Endothelial cell of umbilical vein (primary cell): ENCODE results near the gene R3HDM2. TPM values are rescaled to one million over a fixed set of nuclear protein-coding genes. Genes with fewer than 3 reads are reported as not detected.

Experiments
- BruUV-seq: library from RNA; stranded (reverse); fragments of 400-500 nt; replicated peaks from 2 replicates; lab custom pipeline; 2021; lab: Mats Ljungman, UMichigan
- CTCF ChIA-PET: fragments of 300-600, 350-600 bp; sonication (Branson Sonifier 250); formaldehyde crosslinking; loops from one replicate; lab custom pipeline; 2021; ENCODE audit warnings: antibody characterized with exemption, inconsistent platforms; lab: Charles Lee
- POLR2A ChIA-PET: fragments of 300-600, 350-600 bp; sonication (Branson Sonifier 250); formaldehyde crosslinking; loops from one replicate; lab custom pipeline; 2021; ENCODE audit warnings: antibody characterized with exemption, inconsistent platforms; lab: Charles Lee
- DNase-seq: peaks from one replicate; pipeline ENCODE4 v3.0.0-alpha.2; 2011; ENCODE audit warnings: low read depth, low spot score
- FAIRE-seq: peaks from 2 replicates; lab custom pipeline; 2011; peaks lifted over from hg19 to GRCh38; lab: Jason Lieb, UNC
- H2AFZ ChIP-seq: 2 replicates; pipeline ENCODE4 v1.6.0; 2012; ENCODE audit warnings: low read depth, low read length, control low read depth, inconsistent platforms
- H3K27ac ChIP-seq: 2 replicates; pipeline ENCODE4 v1.5.1; 2011; ENCODE audit warnings: low read depth, mild to moderate bottlenecking, control low read depth, low read length, moderate library complexity; ENCODE audit not compliant: insufficient read depth
- H3K27me3 ChIP-seq, 2 experiments: 2 replicates each; pipeline versions ENCODE4 v1.6.0 to v1.6.1; 2011; ENCODE audit warnings: low read length in 2 of 2, mixed read lengths in 1 of 2; ENCODE audit not compliant: control insufficient read depth in 2 of 2, insufficient read depth in 2 of 2
- H3K36me3 ChIP-seq, 2 experiments: 2 replicates in 1 of 2; 3 replicates in 1 of 2; pipeline ENCODE4 v1.5.1; 2011; ENCODE audit warnings: low read length in 2 of 2, mild to moderate bottlenecking in 1 of 2, moderate library complexity in 1 of 2; ENCODE audit not compliant: control insufficient read depth in 2 of 2, insufficient read depth in 2 of 2; ENCODE audit errors: extremely low read depth in 1 of 2
- H3K4me1 ChIP-seq: 3 replicates; pipeline ENCODE4 v1.5.1; 2011; ENCODE audit warnings: mild to moderate bottlenecking, low read length; ENCODE audit not compliant: control insufficient read depth, insufficient read depth; ENCODE audit errors: extremely low read depth
- H3K4me2 ChIP-seq: 2 replicates; pipeline ENCODE4 v1.6.1; 2011; ENCODE audit warnings: low read length, control low read depth, mixed read lengths; ENCODE audit not compliant: insufficient read depth
- H3K4me3 ChIP-seq, 3 experiments: fragments of 200-600 bp in 1 of 3; sonication (generic), shearing (Covaris generic) in 1 of 3; replicated peaks in 1 of 3; 2 replicates each; pipeline ENCODE4 v1.5.1; 2011 to 2016; ENCODE audit warnings: control low read depth in 3 of 3, low read length in 3 of 3, mild to moderate bottlenecking in 2 of 3, inconsistent platforms in 1 of 3, low read depth in 1 of 3, moderate library complexity in 1 of 3; ENCODE audit not compliant: insufficient read depth in 1 of 3
- H3K79me2 ChIP-seq: 2 replicates; pipeline ENCODE4 v1.6.0; 2012; ENCODE audit warnings: low read length, inconsistent platforms; ENCODE audit not compliant: control insufficient read depth, insufficient read depth
- H3K9ac ChIP-seq: replicated peaks from 2 replicates; pipeline ENCODE3; 2011; ENCODE audit warnings: low read length, control low read depth; ENCODE audit not compliant: insufficient read depth; ENCODE audit errors: extremely low read depth
- H3K9me1 ChIP-seq: replicated peaks from 3 replicates; pipeline ENCODE4 v1.6.0; 2011; ENCODE audit warnings: mild to moderate bottlenecking, low read length; ENCODE audit not compliant: control insufficient read depth, insufficient read depth; ENCODE audit errors: extremely low read depth
- H3K9me3 ChIP-seq: replicated peaks from 2 replicates; pipeline ENCODE4 v1.5.1; 2012; ENCODE audit warnings: low read length, inconsistent platforms; ENCODE audit not compliant: control insufficient read depth, insufficient read depth
- H4K20me1 ChIP-seq: replicated peaks from 2 replicates; pipeline ENCODE3; 2011; ENCODE audit warnings: mild to moderate bottlenecking, low read length; ENCODE audit not compliant: control insufficient read depth, insufficient read depth; ENCODE audit errors: extremely low read depth
- CTCF ChIP-seq, 2 donors: IDR thresholded peaks; 1 replicate in 1 of 2; 2 replicates in 1 of 2; pipeline ENCODE4 v1.5.1; 2011; ENCODE audit warnings: low read length in 2 of 2, mild to moderate bottlenecking in 2 of 2, moderate library complexity in 2 of 2, control low read depth in 1 of 2, inconsistent platforms in 1 of 2, low read depth in 1 of 2; ENCODE audit not compliant: insufficient read depth in 1 of 2; ENCODE audit errors: extremely low read depth in 1 of 2
- EZH2 ChIP-seq: IDR thresholded peaks from 2 replicates; pipeline ENCODE4 v1.6.1; 2012; ENCODE audit warnings: borderline replicate concordance, low read depth, mild to moderate bottlenecking, moderate library complexity, low read length, inconsistent platforms; ENCODE audit not compliant: severe bottlenecking
- FOS ChIP-seq: IDR thresholded peaks from 2 replicates; pipeline ENCODE4 v1.6.1; 2011; ENCODE audit warnings: mild to moderate bottlenecking, low read length, moderate library complexity, borderline replicate concordance; ENCODE audit not compliant: insufficient read depth
- GATA2 ChIP-seq: IDR thresholded peaks from 2 replicates; pipeline ENCODE4 v1.7.0; 2011; ENCODE audit warnings: low read depth, mild to moderate bottlenecking, moderate library complexity, mixed read lengths, low read length; ENCODE audit not compliant: insufficient read length, insufficient read depth
- POLR2A ChIP-seq: IDR thresholded peaks from 2 replicates; pipeline ENCODE4 v1.6.1; 2012; ENCODE audit warnings: low read depth, mild to moderate bottlenecking, control low read depth, low read length
- dilution Hi-C: fragments of 300-500 bp; cut with MboI; formaldehyde crosslinking; loops from one replicate; pipeline ENCODE4 v1.15.0; 2019; ENCODE audit warnings: low sequenced_read_pairs; ENCODE audit not compliant: extremely low pct_ligation_motif_present
- intact Hi-C: fragments of 100-400 bp; cut with micrococcal nuclease; formaldehyde crosslinking; loops from one replicate; pipeline ENCODE4 v1.10.0; 2022
- polyA plus RNA-seq, 4 experiments: library from polyadenylated mRNA; depleted of rRNA in 3 of 4; stranded (reverse) in 3 of 4; unstranded in 1 of 4; fragments of >200 nt; gene quantifications; 2 replicates each; pipeline versions ENCODE4 v1.2.1 to v1.2.3, GENCODE V29; 2011 to 2012; ENCODE audit warnings: missing spikeins in 1 of 4
- total RNA-seq: library from RNA; stranded (reverse); gene quantifications from 2 replicates; pipeline ENCODE4 v1.2.3, GENCODE V29; 2021

The R3HDM2 gene
- total and polyA plus RNA-seq, 2 donors (not counting 3 experiments of a cell fraction or from before 2014, with no cell fraction given), result 26.1 to 31.3 TPM

GRCh38 chr12:57377103-57377840 is 53.6 kb downstream of the R3HDM2 start:
- H3K27me3 ChIP-seq, result no peaks in the 10 kb centered on the region
- BruUV-seq, result no TSS peak
- CTCF ChIA-PET, result no interaction called here
- no peaks in the 10 kb centered on the region for H3K36me3 ChIP-seq
- no peaks in the 10 kb centered on the region for H4K20me1 ChIP-seq
- no peak overlapping the region for H3K4me3 ChIP-seq
- no peak overlapping the region for H3K27ac ChIP-seq
- no peak for TF ChIP-seq POLR2A
- no peak for TF ChIP-seq FOS
- TF ChIP-seq GATA2, result no peak
- no peak for TF ChIP-seq EZH2
- TF ChIP-seq CTCF (IDR thresholded peaks at IDR 0.05; ENCODE audit: extremely low read depth in 1 of 2, insufficient read depth in 1 of 2, low read depth in 1 of 2, low read length in 2 of 2), result no peak
- POLR2A ChIA-PET, result no interaction called here
- no peak for DNase-seq
- H3K9me3 ChIP-seq, result no peaks in the 10 kb centered on the region
- H3K4me1 ChIP-seq, result no peaks in the 10 kb centered on the region
- H2AFZ ChIP-seq, result no peak overlapping the region
- H3K79me2 ChIP-seq, result no peaks in the 10 kb centered on the region
- no peak overlapping the region for H3K9ac ChIP-seq
- no peak overlapping the region for H3K4me2 ChIP-seq
- dilution Hi-C loops (no loop called here), intact Hi-C loops (no loop called here)
- H3K9me1 ChIP-seq, result no peaks in the 10 kb centered on the region
- FAIRE-seq, result no peak
